Activated naive CD4-positive, alpha-beta T cell treated with anti-CD3 and anti-CD28 coated beads, Interleukin-2, amount 50 U/mL, for 72 hours (primary cell): ENCODE results near the gene KIF27. TPM values are rescaled to one million over a fixed set of nuclear protein-coding genes. Genes with fewer than 3 reads are reported as not detected.
"Not testable (repeated sequence)": the region's sequence is repeated elsewhere in the genome, so short reads cannot be mapped to it uniquely, and the experiment has no call there.

Source experiments
- ATAC-seq, 2 donors: fragments of 150-1000 bp; cut with Tn5 transposase; 2 replicates each; pipeline ENCODE4 v1.10.0; 2021; ENCODE audit warnings: mild to moderate bottlenecking in 2 of 2, moderate library complexity in 2 of 2
- DNase-seq, 2 donors: peaks; one replicate each; pipeline ENCODE4 v3.0.0; 2021 to 2022; ENCODE audit warnings: low spot score in 2 of 2
- H3K27ac Mint-ChIP-seq, 2 donors: one replicate each; pipeline ENCODE4 v1.8.0; 2022; ENCODE audit warnings: mild to moderate bottlenecking in 2 of 2, mixed read lengths in 2 of 2
- H3K36me3 Mint-ChIP-seq, 2 donors: one replicate each; pipeline ENCODE4 v1.8.0; 2022; ENCODE audit warnings: mixed read lengths in 2 of 2
- H3K9me3 Mint-ChIP-seq, 2 donors: one replicate each; pipeline ENCODE4 v1.8.0; 2022; ENCODE audit warnings: mixed read lengths in 2 of 2
- total RNA-seq, 2 donors: library from RNA; stranded (reverse); gene quantifications; one replicate each; pipeline ENCODE4 v1.2.3, GENCODE V29; 2022

KIF27 gene, protein sequence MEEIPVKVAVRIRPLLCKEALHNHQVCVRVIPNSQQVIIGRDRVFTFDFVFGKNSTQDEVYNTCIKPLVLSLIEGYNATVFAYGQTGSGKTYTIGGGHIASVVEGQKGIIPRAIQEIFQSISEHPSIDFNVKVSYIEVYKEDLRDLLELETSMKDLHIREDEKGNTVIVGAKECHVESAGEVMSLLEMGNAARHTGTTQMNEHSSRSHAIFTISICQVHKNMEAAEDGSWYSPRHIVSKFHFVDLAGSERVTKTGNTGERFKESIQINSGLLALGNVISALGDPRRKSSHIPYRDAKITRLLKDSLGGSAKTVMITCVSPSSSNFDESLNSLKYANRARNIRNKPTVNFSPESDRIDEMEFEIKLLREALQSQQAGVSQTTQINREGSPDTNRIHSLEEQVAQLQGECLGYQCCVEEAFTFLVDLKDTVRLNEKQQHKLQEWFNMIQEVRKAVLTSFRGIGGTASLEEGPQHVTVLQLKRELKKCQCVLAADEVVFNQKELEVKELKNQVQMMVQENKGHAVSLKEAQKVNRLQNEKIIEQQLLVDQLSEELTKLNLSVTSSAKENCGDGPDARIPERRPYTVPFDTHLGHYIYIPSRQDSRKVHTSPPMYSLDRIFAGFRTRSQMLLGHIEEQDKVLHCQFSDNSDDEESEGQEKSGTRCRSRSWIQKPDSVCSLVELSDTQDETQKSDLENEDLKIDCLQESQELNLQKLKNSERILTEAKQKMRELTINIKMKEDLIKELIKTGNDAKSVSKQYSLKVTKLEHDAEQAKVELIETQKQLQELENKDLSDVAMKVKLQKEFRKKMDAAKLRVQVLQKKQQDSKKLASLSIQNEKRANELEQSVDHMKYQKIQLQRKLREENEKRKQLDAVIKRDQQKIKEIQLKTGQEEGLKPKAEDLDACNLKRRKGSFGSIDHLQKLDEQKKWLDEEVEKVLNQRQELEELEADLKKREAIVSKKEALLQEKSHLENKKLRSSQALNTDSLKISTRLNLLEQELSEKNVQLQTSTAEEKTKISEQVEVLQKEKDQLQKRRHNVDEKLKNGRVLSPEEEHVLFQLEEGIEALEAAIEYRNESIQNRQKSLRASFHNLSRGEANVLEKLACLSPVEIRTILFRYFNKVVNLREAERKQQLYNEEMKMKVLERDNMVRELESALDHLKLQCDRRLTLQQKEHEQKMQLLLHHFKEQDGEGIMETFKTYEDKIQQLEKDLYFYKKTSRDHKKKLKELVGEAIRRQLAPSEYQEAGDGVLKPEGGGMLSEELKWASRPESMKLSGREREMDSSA (N-terminal part only)
- 1 to 10 TPM; 4.7 to 4.9 TPM for total RNA-seq

DNA sequence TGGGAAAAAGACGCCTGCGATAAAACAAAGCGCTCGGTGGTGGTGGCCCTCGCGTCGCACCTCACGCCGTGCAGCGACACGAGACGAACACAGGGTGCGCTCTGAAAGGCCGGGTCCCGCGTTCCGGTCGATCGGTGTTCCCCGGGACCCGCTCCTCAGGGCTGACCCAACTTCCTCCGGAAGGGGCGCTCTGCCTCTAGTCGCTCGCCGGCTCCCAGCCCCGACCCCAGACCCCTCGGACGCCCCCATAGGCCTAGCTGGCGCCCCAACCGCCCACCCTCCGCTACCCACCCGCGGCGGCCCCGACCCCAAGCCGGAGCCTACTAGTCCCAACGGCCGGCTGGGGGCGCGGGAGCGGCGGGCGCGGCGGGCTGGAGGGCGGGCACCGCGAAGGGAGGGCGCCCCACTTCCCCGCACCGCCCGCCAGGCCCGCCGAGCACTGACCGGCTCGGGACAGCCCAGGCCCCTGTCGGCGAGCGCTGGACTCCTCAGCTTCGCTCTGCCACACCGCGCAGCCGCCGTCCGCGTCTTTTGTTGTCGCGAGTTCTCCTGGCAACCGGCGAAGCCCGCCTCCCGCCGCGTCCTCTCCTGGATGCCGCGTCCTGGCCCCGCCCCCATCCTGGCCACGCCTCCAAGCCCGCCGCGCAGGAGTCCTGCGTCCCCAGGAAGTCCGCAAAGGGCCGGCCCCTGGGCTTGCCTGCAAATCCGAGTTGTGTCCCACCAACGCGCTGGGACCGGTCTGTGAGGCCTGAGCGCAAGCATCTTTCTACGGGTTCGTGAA is at the start of gene KIF27:
KIF27 (minus strand) TSS at position 506 of the 781 bp plus-strand sequence. CDS start 5,841 bp downstream, outside the sequence.
- Mint-ChIP-seq H3K36me3 (no peaks in the 10 kb centered on the region), H3K27ac (peak within 1 kb of the TSS; percentile 94 to 97), H3K9me3 (no peaks in the 10 kb centered on the region)
- ATAC-seq (peak; percentile 89 to 93), DNase-seq (peak; percentile 97 to 99)

DNA sequence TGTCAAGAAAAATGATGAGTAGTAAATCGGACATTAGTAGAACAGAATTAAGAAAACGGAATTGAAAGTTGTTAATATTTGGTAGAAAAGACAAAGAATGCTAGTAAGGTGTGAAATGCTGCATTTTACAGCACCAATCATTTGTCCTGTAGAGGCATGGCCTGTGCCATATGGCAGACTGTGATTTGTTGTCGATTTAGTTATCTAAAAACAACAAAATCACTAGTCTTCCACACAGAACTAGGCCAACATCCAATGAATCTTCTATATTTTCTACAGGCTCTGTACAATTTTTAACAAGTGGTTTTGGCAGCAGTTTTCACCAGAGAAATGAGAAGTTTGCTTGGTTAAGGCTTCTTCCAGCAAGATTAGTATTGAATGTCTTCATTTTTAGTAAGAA is 48.4 kb upstream of the KIF27 start:
- Mint-ChIP-seq H3K9me3 (no peaks in the 10 kb centered on the region), H3K36me3 (peaks cover 32 to 59% of the 10 kb centered on the region in 2 donors), H3K27ac (peak overlapping the region in 1 of 2 donors; percentile 73)
- ATAC-seq (no peak), DNase-seq (no peak)

DNA sequence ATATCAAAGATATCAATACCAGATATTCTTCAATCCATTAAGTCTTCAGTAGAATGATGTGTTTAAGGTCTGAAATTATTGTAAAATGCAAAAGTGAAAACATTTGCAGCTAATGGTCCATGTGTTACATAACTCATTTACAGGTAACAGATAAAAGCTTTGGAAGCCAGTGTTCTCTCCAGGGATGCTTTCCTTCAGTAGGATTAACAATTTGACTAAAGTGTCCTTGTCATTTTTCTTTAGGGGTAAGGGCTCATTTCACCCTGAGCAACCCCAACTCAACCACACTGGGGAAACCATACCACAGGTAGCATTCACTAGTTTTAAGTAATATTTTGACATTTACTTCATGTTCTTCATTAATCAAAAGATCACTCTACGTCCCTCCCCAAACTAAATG is 45.8 kb upstream of the KIF27 start:
- Mint-ChIP-seq H3K27ac (peak overlapping the region; percentile 18 to 59), H3K36me3 (peaks cover 22 to 41% of the 10 kb centered on the region in 2 donors), H3K9me3 (no peaks in the 10 kb centered on the region)
- ATAC-seq (no peak), DNase-seq (no peak)

- peaks cover 13 to 35% of the 10 kb centered on the region in 2 donors for H3K36me3 Mint-ChIP-seq
- DNase-seq (no peak), ATAC-seq (peak in 1 of 2 donors; percentile 9)
- H3K9me3 Mint-ChIP-seq: no peaks in the 10 kb centered on the region
- H3K27ac Mint-ChIP-seq: peak overlapping the region; percentile 5 to 75
Measured at GRCh38 chr9:83966209-83966582, 45.0 kb upstream of the KIF27 start.

DNA sequence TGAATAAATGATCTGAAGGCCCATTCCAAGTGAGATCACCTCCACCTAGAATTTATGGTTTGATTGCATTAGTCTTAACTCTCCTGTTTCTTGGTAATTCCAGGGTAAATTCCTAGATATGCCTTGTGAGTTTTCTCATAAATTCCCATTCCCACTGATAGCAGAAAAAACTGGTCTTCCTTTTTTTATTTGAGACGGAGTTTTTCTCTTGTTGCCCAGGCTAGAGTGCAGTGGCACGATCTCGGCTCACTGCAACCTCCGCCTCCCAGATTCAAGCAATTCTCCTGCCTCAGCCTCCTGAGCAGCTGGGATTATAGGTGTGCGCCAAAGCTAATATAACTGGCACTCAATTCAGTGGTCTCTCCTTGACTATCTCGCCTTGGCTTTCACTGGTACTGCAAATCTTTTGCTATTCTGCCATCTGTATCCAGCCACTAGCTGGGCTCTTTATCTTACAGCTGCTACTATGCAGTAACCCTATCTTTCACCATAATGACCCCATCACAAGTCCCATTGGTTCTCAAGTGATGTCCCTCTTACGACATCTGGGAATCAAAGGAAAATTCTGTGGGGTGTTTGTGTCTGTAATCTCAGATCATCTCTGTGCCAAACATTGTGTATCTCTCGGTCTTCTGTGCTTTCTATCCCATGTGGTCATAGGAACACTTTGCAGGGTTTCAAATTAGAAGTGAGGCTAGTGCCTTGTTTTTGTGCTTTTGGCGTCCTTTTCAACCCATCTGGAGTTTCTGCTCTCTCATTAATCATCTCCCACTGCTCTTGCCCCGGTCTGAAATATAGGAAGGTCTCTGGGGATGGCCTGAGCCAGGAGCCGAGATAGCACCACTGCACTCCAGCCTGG is 44.3 kb upstream of the KIF27 start:
- no peak for DNase-seq
- Mint-ChIP-seq H3K36me3 (peaks cover 11 to 29% of the 10 kb centered on the region in 2 donors), H3K9me3 (no peaks in the 10 kb centered on the region), H3K27ac (peak overlapping the region; percentile 55 to 75)
- peak; percentile 4 to 22 for ATAC-seq

- ATAC-seq (peak; percentile 5 to 8), DNase-seq (no peak)
- Mint-ChIP-seq H3K27ac (peak overlapping the region; percentile 55 to 75), H3K36me3 (peaks cover 6 to 23% of the 10 kb centered on the region in 2 donors), H3K9me3 (no peaks in the 10 kb centered on the region)
Measured at GRCh38 chr9:83964973-83965349, 43.7 kb upstream of the KIF27 start.

- Mint-ChIP-seq H3K36me3 (peaks cover under 1 to 3% of the 10 kb centered on the region in 2 donors), H3K9me3 (no peaks in the 10 kb centered on the region), H3K27ac (peak overlapping the region in 1 of 2 donors; percentile 87)
- DNase-seq: no peak
- no peak for ATAC-seq
Measured at GRCh38 chr9:83962165-83962564, 40.9 kb upstream of the KIF27 start.

GRCh38 chr9:83960991-83961390 is 39.8 kb upstream of the KIF27 start:
- no peaks in the 10 kb centered on the region for H3K9me3 Mint-ChIP-seq
- ATAC-seq (no peak), DNase-seq (no peak)
- peak overlapping the region in 1 of 2 donors; percentile 50 for H3K27ac Mint-ChIP-seq
- H3K36me3 Mint-ChIP-seq: peaks cover 6 to 12% of the 10 kb centered on the region in 2 donors

DNA sequence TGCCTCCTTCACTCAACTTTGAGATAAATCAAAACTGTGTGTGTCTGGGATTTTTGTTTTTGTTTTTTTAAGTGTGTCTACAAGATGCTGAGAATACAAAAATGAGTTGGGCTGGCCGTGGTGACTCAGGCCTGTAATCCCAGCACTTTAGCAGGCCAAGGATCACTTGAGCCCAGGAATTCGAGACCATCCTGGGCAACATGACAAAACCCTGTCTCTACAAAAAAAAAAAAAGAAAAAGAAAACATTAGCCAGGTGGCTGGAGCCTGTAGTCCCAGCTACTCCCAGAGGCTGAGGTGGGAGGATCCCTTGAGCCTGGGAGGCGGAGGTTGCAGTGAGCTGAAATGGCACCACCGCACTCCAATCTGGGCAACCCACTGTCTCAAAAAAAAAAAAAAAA is 37.8 kb upstream of the KIF27 start:
- Mint-ChIP-seq H3K36me3 (peaks cover 16% of the 10 kb centered on the region in 2 donors), H3K9me3 (no peaks in the 10 kb centered on the region), H3K27ac (no peak overlapping the region)
- DNase-seq: no peak
- ATAC-seq: no peak

DNA sequence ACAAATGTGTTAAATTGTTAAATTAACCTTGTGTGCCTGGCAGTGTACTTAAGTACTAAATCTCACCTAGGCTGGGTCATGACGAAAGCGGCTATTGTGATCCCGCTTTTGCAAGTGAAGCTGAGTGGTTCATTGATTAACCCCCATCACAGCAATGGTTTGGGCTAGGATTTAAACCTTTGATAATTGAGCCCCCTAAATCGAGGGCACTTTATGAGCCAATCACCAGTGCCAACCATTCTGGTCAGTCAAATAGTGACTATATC is 35.9 kb upstream of the KIF27 start:
- ATAC-seq (no peak), DNase-seq (no peak)
- Mint-ChIP-seq H3K27ac (peak overlapping the region; percentile 91 to 100), H3K9me3 (no peaks in the 10 kb centered on the region), H3K36me3 (peaks cover 16 to 19% of the 10 kb centered on the region in 2 donors)

- DNase-seq (peak; percentile 65 to 76), ATAC-seq (peak; percentile 66 to 85)
- Mint-ChIP-seq H3K27ac (peak overlapping the region; percentile 98 to 100), H3K9me3 (no peaks in the 10 kb centered on the region), H3K36me3 (peaks cover 16 to 19% of the 10 kb centered on the region in 2 donors)
Measured at GRCh38 chr9:83956436-83957247, 35.4 kb upstream of the KIF27 start.

DNA sequence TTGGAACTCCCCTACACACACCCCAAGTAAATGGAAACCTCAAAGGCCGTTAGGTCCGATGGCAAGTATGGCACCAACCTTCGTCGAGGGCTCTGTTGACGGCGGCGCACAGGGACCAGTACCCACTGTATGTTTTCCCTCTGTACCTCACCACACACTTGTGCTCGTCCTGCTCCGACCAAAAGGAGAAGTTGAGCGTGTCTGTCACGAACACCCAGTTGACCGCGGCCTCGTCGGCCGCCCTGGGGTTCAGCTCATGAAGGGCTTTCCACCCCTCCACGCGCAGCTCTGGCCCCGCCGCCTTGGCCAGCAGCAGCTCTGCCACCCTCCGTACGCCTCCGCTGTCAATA is 34.8 kb upstream of the KIF27 start:
- Mint-ChIP-seq H3K27ac (peak overlapping the region; percentile 98 to 100), H3K9me3 (no peaks in the 10 kb centered on the region), H3K36me3 (peaks cover 16 to 19% of the 10 kb centered on the region in 2 donors)
- ATAC-seq (peak; percentile 41 to 71), DNase-seq (peak; percentile 41 to 63)

DNA sequence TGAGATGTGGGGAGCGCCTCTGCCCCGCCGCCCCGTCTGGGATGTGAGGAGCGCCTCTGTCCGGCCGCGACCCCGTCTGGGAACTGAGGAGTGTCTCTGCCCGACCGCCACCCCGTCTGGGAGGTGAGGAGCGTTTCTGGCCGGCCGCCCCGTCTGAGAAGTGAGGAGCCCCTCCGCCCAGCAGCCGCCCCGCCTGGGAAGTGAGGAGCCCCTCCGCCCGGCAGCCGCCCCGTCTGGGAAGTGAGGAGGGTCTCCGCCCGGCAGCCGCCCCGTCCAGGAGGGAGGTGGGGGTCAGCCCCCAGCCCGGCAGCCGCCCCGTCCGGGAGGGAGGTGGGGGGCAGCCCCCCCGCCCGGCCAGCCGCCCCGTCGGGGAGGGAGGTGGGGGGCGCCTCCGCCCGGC is 26.9 kb upstream of the KIF27 start:
- H3K27ac Mint-ChIP-seq, DNase-seq, H3K9me3 Mint-ChIP-seq, ATAC-seq: not testable (repeated sequence)
- H3K36me3 Mint-ChIP-seq: peaks cover 5 to 19% of the 10 kb centered on the region in 2 donors

- ATAC-seq: no peak
- H3K27ac Mint-ChIP-seq: peak overlapping the region; percentile 30 to 36
- H3K9me3 Mint-ChIP-seq: no peaks in the 10 kb centered on the region
- H3K36me3 Mint-ChIP-seq: peaks cover 0 to 5% of the 10 kb centered on the region in 2 donors
- no peak for DNase-seq
Measured at GRCh38 chr9:83940590-83941303, 19.5 kb upstream of the KIF27 start.
